Spleen (tissue), 7 donors: ENCODE measurements around the gene PDE4D.

Experiments
- POLR2A ChIP-seq, 3 donors: fragments of 450-650 bp; IDR thresholded peaks; one replicate each; pipeline ENCODE4 v1.5.1; 2017; ENCODE audit warnings: antibody characterized with exemption in 3 of 3, mild to moderate bottlenecking in 1 of 3
- TF ChIP-seq, protein P1 (sequence below), 11 experiments: fragments of 200-600 bp in 7 of 11; fragments of 450-650 bp in 4 of 11; sonication (generic) in 4 of 11; IDR thresholded peaks in 8 of 11; conservative IDR thresholded peaks in 3 of 11; 1 replicate in 7 of 11; 2 replicates in 4 of 11; pipeline versions ENCODE4 v1.4.0 to v1.8.0; 2016 to 2021; ENCODE audit warnings: antibody characterized with exemption in 11 of 11, inconsistent platforms in 4 of 11, mild to moderate bottlenecking in 1 of 11
- donor health status: DM: no; HTN: no; CAD: no; lungs with moderate emphysema.
- donor health status: DM: no; HTN: no; CAD: no.
- donor health status: DM: no; HTN: no; CAD: no.

DNA sequence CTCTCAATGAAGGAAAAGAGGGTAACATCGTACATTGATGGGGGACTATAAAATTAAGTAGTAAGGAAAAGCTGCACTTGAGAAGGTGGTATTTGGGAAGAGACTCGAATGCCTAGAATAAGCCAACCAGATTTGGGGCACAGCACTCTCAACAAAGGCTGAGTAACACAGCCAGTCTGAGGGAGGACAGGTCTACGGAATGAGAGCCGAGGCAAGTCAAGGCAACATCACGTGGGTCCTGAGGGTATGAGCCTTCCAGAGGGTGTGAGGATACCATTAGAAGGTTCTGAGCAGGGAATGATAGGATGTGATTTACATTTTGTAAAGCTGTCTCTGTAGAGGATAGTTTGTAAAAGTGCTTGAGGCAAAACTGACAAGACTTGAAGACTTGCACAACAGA, 876.6 kb downstream of the PDE4D start:
- TF ChIP-seq POLR2A (IDR thresholded peaks at IDR 0.05), result no peak
- TF ChIP-seq, protein P1, sequence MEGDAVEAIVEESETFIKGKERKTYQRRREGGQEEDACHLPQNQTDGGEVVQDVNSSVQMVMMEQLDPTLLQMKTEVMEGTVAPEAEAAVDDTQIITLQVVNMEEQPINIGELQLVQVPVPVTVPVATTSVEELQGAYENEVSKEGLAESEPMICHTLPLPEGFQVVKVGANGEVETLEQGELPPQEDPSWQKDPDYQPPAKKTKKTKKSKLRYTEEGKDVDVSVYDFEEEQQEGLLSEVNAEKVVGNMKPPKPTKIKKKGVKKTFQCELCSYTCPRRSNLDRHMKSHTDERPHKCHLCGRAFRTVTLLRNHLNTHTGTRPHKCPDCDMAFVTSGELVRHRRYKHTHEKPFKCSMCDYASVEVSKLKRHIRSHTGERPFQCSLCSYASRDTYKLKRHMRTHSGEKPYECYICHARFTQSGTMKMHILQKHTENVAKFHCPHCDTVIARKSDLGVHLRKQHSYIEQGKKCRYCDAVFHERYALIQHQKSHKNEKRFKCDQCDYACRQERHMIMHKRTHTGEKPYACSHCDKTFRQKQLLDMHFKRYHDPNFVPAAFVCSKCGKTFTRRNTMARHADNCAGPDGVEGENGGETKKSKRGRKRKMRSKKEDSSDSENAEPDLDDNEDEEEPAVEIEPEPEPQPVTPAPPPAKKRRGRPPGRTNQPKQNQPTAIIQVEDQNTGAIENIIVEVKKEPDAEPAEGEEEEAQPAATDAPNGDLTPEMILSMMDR (IDR thresholded peaks at IDR 0.05 in 8 of 11, conservative IDR thresholded peaks at IDR 0.05 in 3 of 11), result no peak
